SK-N-SH (cell line): ENCODE measurements around the gene CIBAR2.

ENCODE experiments used
- CTCF ChIP-seq: fragments of 200-600 bp; sonication (generic); IDR thresholded peaks from 2 replicates; pipeline ENCODE4 v1.6.1; 2017; ENCODE audit warnings: antibody characterized with exemption, mild to moderate bottlenecking, moderate library complexity
- EP300 ChIP-seq, 2 experiments: IDR thresholded peaks; 2 replicates each; pipeline versions ENCODE4 v1.4.0 to v1.6.1; 2012; ENCODE audit warnings: borderline replicate concordance in 1 of 2, low read depth in 1 of 2, low read length in 1 of 2
- EZH2phosphoT487 ChIP-seq: fragments of 200-600 bp; sonication (generic); IDR thresholded peaks from 2 replicates; pipeline ENCODE4 v1.6.1; 2017; ENCODE audit warnings: low read depth, mixed run types, mild to moderate bottlenecking, antibody characterized with exemption, moderate library complexity, borderline replicate concordance
- FOXM1 ChIP-seq: IDR thresholded peaks from 2 replicates; pipeline ENCODE4 v1.4.0; 2012; ENCODE audit warnings: low read depth, mild to moderate bottlenecking
- MAX ChIP-seq: IDR thresholded peaks from 2 replicates; pipeline ENCODE4 v1.4.0; 2012; ENCODE audit warnings: low read depth
- NFIC ChIP-seq: IDR thresholded peaks from 2 replicates; pipeline ENCODE4 v1.4.0; 2012; ENCODE audit warnings: borderline replicate concordance
- POLR2AphosphoS5 ChIP-seq: IDR thresholded peaks from 2 replicates; pipeline ENCODE4 v1.6.1; 2012; ENCODE audit warnings: low read depth, low read length
- RCOR1 ChIP-seq: fragments of 150-350 bp; IDR thresholded peaks from 2 replicates; pipeline ENCODE4 v1.6.1; 2017; ENCODE audit warnings: antibody characterized with exemption, low read length
- RXRA ChIP-seq: IDR thresholded peaks from 2 replicates; pipeline ENCODE4 v1.4.0; 2012; ENCODE audit warnings: low read depth, mild to moderate bottlenecking, borderline replicate concordance
- SIN3A ChIP-seq: IDR thresholded peaks from 2 replicates; pipeline ENCODE4 v1.6.1; 2012; ENCODE audit warnings: low read depth, mild to moderate bottlenecking, low read length, moderate library complexity, borderline replicate concordance
- SMC3 ChIP-seq: IDR thresholded peaks from 2 replicates; pipeline ENCODE4 v1.6.1; 2012; ENCODE audit warnings: low read depth, low read length, improper control_type of control experiment
- TAF1 ChIP-seq: IDR thresholded peaks from 2 replicates; pipeline ENCODE4 v1.6.1; 2012; ENCODE audit warnings: low read depth, mild to moderate bottlenecking, low read length, moderate library complexity, borderline replicate concordance
- TCF12 ChIP-seq: IDR thresholded peaks from 2 replicates; pipeline ENCODE4 v1.4.0; 2012
- TEAD4 ChIP-seq: IDR thresholded peaks from 2 replicates; pipeline ENCODE4 v1.4.0; 2012; ENCODE audit warnings: mild to moderate bottlenecking, borderline replicate concordance; ENCODE audit not compliant: insufficient read depth

GRCh38 chr16:85066346-85066885 lies 45.9 kb downstream of the CIBAR2 start:
- TF ChIP-seq TEAD4: no peak
- no peak for TF ChIP-seq CTCF
- TF ChIP-seq EZH2phosphoT487: no peak
- no peak for TF ChIP-seq SIN3A
- no peak for TF ChIP-seq RCOR1
- no peak for TF ChIP-seq RXRA
- no peak for TF ChIP-seq TAF1
- TF ChIP-seq NFIC: no peak
- no peak for TF ChIP-seq EP300 (IDR thresholded peaks at IDR 0.05; ENCODE audit: borderline replicate concordance in 1 of 2, low read depth in 1 of 2, low read length in 1 of 2)
- TF ChIP-seq FOXM1: no peak
- no peak for TF ChIP-seq POLR2AphosphoS5
- no peak for TF ChIP-seq TCF12
- no peak for TF ChIP-seq MAX
- no peak for TF ChIP-seq SMC3
